C4-2B (cell line): ENCODE measurements around the gene VSTM2L.

Experiments used
- ZFX ChIP-seq: fragments of 450-650 bp; IDR thresholded peaks from 2 replicates; pipeline ENCODE4 v1.6.1; 2017
- TF ChIP-seq, protein P1 (sequence below): fragments of 450-650 bp; conservative IDR thresholded peaks from 2 replicates; pipeline ENCODE4 v1.5.1; 2017; ENCODE audit warnings: mild to moderate bottlenecking

- TF ChIP-seq, protein P1, sequence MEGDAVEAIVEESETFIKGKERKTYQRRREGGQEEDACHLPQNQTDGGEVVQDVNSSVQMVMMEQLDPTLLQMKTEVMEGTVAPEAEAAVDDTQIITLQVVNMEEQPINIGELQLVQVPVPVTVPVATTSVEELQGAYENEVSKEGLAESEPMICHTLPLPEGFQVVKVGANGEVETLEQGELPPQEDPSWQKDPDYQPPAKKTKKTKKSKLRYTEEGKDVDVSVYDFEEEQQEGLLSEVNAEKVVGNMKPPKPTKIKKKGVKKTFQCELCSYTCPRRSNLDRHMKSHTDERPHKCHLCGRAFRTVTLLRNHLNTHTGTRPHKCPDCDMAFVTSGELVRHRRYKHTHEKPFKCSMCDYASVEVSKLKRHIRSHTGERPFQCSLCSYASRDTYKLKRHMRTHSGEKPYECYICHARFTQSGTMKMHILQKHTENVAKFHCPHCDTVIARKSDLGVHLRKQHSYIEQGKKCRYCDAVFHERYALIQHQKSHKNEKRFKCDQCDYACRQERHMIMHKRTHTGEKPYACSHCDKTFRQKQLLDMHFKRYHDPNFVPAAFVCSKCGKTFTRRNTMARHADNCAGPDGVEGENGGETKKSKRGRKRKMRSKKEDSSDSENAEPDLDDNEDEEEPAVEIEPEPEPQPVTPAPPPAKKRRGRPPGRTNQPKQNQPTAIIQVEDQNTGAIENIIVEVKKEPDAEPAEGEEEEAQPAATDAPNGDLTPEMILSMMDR = peak; percentile 79
- TF ChIP-seq ZFX = no peak
Measured at GRCh38 chr20:37901654-37902503, 1.0 kb upstream of the VSTM2L start.
